Cardiac fibroblast (primary cell): Measurements from ENCODE around the gene RAPH1.

Experiments
- DNase-seq, 2 donors: peaks; one replicate each; pipeline versions ENCODE4 v3.0.0 to v3.0.0-alpha.2; 2010; ENCODE audit warnings: low read depth in 2 of 2
- H3K4me3 ChIP-seq, 2 donors: replicated peaks in 1 of 2; 1 replicate in 1 of 2; 2 replicates in 1 of 2; pipeline ENCODE4 v1.5.1; 2011; ENCODE audit warnings: low read depth in 2 of 2, low read length in 2 of 2, mild to moderate bottlenecking in 2 of 2, moderate library complexity in 1 of 2
- CTCF ChIP-seq: IDR thresholded peaks from one replicate; pipeline ENCODE4 v1.5.1; 2011; ENCODE audit warnings: low read depth, mild to moderate bottlenecking, low read length, inconsistent platforms

Gene RAPH1

DNA sequence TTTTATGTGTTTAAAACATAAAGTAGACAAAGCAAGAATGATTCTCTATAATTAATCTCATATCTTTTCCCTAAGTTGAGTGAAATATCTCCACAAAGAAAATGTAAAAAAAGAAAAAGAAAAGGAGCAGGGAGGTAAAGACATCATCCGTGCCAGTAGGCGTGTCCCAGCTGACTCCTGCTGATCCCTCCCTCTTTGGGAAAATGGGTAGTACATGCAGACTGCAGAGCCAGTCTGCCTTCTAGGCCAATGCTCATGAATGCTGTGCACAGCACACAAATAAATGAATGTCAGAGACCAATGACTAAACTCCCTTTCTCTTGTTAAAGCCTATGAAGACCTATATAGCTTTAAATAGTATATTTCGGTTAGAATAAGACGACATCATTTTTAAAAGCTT, 64.7 kb downstream of the RAPH1 start:
- no peak overlapping the region for H3K4me3 ChIP-seq
- DNase-seq, result peak; percentile 19 to 33
- TF ChIP-seq CTCF, result no peak

GRCh38 chr2:203469546-203469945, 65.6 kb downstream of the RAPH1 start:
- TF ChIP-seq CTCF, result no peak
- H3K4me3 ChIP-seq, result no peak overlapping the region
- DNase-seq, result no peak

DNA sequence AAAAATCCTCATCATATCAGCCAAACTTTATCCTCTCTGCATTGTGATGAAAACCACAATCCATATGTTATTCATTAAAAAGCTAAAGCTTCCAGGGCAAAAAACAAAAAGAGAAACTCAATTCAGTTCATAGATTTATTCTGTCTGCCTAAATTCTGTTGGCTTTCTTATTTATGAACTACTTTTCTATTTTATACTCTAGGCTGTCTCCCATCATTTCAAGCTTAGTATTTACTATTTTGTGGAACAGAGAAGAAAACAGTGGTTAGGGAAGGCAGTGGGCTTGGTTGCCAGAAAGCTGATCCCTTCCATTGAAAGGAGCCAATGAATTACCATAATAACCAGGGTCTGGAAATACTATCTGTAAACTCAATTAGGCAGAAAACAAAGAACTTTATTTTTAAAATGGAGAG, 71.8 kb downstream of the RAPH1 start:
- peak in 1 of 2 donors; percentile 58 for DNase-seq
- H3K4me3 ChIP-seq, result no peak overlapping the region
- no peak for TF ChIP-seq CTCF

GRCh38 chr2:203462308-203462707, 72.8 kb downstream of the RAPH1 start:
- H3K4me3 ChIP-seq, result no peak overlapping the region
- no peak for DNase-seq
- no peak for TF ChIP-seq CTCF

- no peak for TF ChIP-seq CTCF
- DNase-seq, result peak in 1 of 2 donors; percentile 50
- H3K4me3 ChIP-seq, result no peak overlapping the region
Observed at GRCh38 chr2:203461746-203462145, 73.4 kb downstream of the RAPH1 start.

DNA sequence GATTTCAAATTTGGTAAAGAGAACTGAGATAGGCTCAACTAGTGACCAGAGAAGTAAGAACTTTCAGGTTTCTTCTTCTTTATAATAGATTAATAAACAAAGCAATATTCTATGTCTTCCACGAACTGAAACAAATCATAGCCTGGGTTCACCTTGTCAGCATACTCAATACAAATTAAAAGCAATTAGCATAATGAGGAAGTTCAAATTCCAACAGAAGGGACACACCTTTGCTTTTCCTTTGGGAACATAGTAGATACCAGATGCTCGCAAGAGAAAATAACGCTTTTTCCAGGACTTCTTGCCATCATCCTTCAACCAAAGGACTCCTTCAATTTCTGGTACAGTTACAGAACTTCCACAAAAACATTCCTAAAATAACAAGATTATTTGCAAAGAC, 79.9 kb downstream of the RAPH1 start:
- TF ChIP-seq CTCF, result no peak
- no peak for DNase-seq
- H3K4me3 ChIP-seq, result no peak overlapping the region

GRCh38 chr2:203453858-203454451, 81.1 kb downstream of the RAPH1 start:
- DNase-seq, result peak; percentile 79 to 80
- H3K4me3 ChIP-seq, result no peak overlapping the region
- TF ChIP-seq CTCF, result peak; percentile 59
